ENCODE results near the gene PDIA5.

PDIA5 gene

DNA sequence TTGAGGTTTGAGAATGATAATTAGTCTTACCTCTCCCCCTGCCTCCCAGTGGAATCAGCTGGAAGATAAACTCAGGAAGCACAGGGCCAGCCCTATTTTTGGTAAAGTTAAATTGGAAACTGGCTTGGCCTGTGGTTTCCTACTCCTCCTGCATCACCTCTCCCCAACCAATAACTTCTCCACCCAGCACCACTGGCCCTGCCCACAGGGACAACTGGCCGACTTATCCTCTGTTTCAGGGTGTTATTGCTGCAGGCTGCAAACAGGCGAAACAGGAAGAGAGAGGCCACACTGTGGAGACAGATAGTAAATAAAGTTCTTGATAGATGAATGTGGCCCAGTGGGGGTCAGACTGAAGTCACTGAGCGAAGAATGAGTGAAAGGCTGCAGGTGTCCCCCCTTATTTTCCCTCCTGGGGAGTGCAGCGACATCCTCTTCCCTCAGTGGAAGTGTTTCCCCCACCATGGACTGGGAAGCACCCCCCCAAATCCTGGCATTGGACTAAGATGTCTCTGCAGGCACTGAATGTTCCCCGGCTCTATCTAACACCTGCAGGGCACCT is 47.1 kb downstream of the PDIA5 start:
- FAIRE-seq (no peak), DNase-seq (ENCODE audit: low spot score) (no peak)

GRCh38 chr3:123116116-123116515 is 49.3 kb downstream of the PDIA5 start:
- DNase-seq (ENCODE audit: low spot score), result no peak
- FAIRE-seq, result no peak

DNA sequence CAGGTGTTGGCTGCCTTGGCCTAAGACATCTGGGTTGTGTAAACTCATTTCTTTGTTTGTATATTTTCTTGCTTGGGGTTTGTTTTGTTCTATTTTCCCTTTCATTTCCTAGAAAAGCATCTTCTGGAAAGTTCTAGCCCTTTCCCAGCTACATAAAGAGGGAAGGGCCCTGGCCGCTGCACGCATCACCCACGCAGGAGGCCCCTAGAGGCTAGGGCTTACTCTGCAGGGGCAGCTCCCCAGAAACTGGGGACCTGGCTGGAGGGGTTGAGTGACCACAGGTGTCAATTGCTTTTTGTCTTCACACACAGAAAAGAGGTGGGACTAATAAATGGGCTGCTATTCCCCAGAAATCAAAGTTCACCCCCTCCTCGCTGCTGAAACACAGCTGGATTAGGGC is 52.6 kb downstream of the PDIA5 start:
- DNase-seq (ENCODE audit: low spot score) (no peak), FAIRE-seq (no peak)

GRCh38 chr3:123119802-123120201 is 53.0 kb downstream of the PDIA5 start:
- DNase-seq (ENCODE audit: low spot score) (no peak), FAIRE-seq (no peak)

DNA sequence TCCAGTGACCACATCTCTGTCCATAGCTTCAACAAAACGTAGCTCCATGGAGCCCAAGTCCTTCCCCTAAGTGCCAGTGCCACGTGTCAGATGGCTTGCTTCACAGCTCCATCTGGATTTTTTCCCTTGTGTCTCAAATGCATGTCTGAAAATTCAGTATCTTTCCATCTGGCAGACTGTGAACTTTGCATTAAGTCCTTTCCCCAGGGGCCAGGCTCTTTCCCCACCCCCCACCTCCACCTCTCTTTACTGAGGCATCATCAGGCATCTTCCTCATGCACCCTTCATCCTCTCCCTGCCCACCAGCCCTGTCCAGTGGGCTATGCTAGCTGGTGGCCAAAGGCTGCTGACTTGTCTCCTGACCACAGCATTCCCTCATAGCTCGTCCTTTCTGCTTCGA is 53.7 kb downstream of the PDIA5 start:
- DNase-seq (ENCODE audit: low spot score) (no peak), FAIRE-seq (no peak)

DNA sequence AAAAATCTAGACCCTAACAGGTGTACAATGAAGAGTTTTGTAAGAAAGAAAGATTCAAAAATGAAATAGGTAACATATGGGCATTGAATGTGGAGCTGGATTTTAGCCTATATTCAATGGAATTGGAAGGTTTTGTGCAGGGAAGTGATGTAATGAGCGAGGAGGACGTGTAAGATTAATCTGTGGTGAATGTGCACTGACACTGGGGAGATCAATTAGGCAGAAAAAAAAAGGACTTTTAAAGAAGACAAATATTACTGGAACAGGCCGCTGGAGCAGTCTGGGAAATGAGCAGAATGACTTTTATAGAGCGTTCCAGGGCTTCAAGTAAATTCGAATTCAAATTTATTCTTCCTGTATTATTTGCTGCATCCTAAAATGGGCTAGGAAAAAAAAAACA is 55.2 kb downstream of the PDIA5 start:
- DNase-seq (ENCODE audit: low spot score) (no peak), FAIRE-seq (no peak)

- DNase-seq (ENCODE audit: low spot score) (no peak), FAIRE-seq (no peak)
These were observed 55.9 kb downstream of the PDIA5 start for GRCh38 chr3:123122525-123123315.

- FAIRE-seq, result no peak
- no peak for DNase-seq (ENCODE audit: low spot score)
These were observed 57.1 kb downstream of the PDIA5 start for GRCh38 chr3:123123716-123124616.

- no peak for FAIRE-seq
- no peak for DNase-seq (ENCODE audit: low spot score)
These were observed 58.1 kb downstream of the PDIA5 start for GRCh38 chr3:123124971-123125370.

GRCh38 chr3:123126031-123126430 is 59.2 kb downstream of the PDIA5 start:
- no peak for DNase-seq (ENCODE audit: low spot score)
- no peak for FAIRE-seq

GRCh38 chr3:123126653-123127052 is 59.8 kb downstream of the PDIA5 start:
- FAIRE-seq (no peak), DNase-seq (ENCODE audit: low spot score) (no peak)

DNA sequence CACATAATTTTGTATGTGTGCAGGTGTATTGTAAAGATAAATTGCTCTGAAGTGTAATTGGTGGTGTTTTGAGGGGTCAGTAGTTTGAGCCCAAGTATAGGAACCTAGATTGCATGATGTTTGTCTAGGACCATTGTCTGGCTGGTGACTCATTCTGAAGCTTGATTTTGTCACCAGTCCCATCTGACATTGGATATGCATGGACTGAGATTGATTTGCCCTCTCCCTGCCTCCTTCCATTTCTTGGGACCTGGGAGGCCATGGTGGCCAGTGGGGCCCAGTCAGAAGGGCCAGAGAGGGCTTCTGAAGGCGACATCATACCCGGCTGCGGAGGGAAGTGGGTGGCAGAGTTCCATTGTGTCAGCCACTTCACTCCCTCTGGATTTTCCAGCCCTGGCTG is 62.3 kb downstream of the PDIA5 start:
- FAIRE-seq (no peak), DNase-seq (ENCODE audit: low spot score) (no peak)

- no peak for FAIRE-seq
- DNase-seq (ENCODE audit: low spot score), result no peak
These were observed 62.7 kb downstream of the PDIA5 start for GRCh38 chr3:123129532-123129931.

DNA sequence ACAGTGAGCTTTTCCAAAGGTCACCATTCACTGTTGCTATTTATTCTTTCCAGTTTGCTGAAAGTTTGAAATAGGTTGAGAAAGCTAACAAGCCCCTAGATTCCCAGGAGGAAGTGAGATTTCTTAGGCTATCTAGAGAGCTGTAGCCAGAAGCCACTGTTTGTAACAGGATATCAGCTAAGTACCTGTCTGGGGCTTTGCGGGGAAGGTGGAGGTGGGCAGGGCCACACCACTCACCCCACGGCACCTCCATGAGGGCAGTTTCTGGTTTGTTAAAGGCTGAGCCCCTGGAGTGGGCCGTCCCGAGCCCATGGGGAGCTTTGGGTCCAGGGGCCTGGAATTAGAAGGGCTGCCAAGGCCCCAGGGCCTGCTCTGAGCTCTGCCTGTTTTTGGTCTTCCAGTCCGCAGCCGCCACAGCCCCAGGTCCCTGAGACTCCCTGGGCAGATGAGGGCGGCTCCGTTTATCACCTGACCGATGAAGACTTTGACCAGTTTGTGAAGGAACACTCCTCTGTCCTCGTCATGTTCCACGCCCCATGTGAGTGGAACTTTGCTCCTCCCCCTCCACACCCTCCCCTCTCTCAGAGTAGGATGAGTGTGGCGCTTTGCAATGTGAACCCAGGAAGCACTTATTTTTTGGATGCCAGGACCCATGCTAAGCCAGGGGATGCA is 63.4 kb downstream of the PDIA5 start:
- DNase-seq (ENCODE audit: low spot score) (no peak), FAIRE-seq (no peak)

- FAIRE-seq, result no peak
- DNase-seq (ENCODE audit: low spot score), result no peak
These were observed 67.8 kb downstream of the PDIA5 start for GRCh38 chr3:123134671-123135070.

- no peak for DNase-seq (ENCODE audit: low spot score)
- no peak for FAIRE-seq
These were observed 70.2 kb downstream of the PDIA5 start for GRCh38 chr3:123137001-123137400.

- FAIRE-seq, result no peak
These were observed 72.1 kb downstream of the PDIA5 start for GRCh38 chr3:123138839-123139444.

GRCh38 chr3:123139522-123139921 is 72.7 kb downstream of the PDIA5 start:
- DNase-seq (ENCODE audit: low spot score) (no peak), FAIRE-seq (no peak)

More at GRCh38 chr3:123138839-123139444, 72.1 kb downstream of the PDIA5 start:
- no peak for DNase-seq (ENCODE audit: low spot score)

GRCh38 chr3:123140550-123140949 is 73.7 kb downstream of the PDIA5 start:
- DNase-seq (ENCODE audit: low spot score) (no peak), FAIRE-seq (no peak)

GRCh38 chr3:123141276-123141675 is 74.5 kb downstream of the PDIA5 start:
- no peak for DNase-seq (ENCODE audit: low spot score)
- no peak for FAIRE-seq
